H1 (cell line): Measurements from ENCODE around the gene CD200. TPM values are rescaled to one million over a fixed set of nuclear protein-coding genes. Genes with fewer than 3 reads are reported as not detected.

Experiments
- BACH1 ChIP-seq: IDR thresholded peaks from 2 replicates; pipeline ENCODE4 v1.6.1; 2012; ENCODE audit warnings: low read length, improper control_type of control experiment
- CBX5 ChIP-seq: fragments of 300-800, 300-1000 bp; sonication (generic); IDR thresholded peaks from 2 replicates; pipeline ENCODE4 v1.7.1; 2016; ENCODE audit warnings: antibody characterized with exemption, low read length, low read depth
- CHD7 ChIP-seq: fragments of 300-600 bp; sonication (generic); IDR thresholded peaks from 2 replicates; pipeline ENCODE4 v1.7.1; 2012; ENCODE audit warnings: low read length, moderate library complexity, mild to moderate bottlenecking, inconsistent platforms; ENCODE audit not compliant: insufficient replicate concordance
- EGR1 ChIP-seq: IDR thresholded peaks from 2 replicates; pipeline ENCODE4 v1.6.1; 2011; ENCODE audit warnings: low read depth, low read length, borderline replicate concordance
- SIN3A ChIP-seq, 2 experiments: IDR thresholded peaks in 1 of 2; conservative IDR thresholded peaks in 1 of 2; 2 replicates each; pipeline ENCODE4 v1.6.1; 2011 to 2012; ENCODE audit warnings: low read length in 2 of 2, improper control_type of control experiment in 1 of 2, low read depth in 1 of 2, mild to moderate bottlenecking in 1 of 2
- polyA plus RNA-seq, 7 experiments: library from polyadenylated mRNA; depleted of rRNA in 3 of 7; stranded (reverse) in 5 of 7; unstranded in 2 of 7; fragments of >200 nt in 5 of 7; fragments of 200-250 nt in 2 of 7; gene quantifications; 1 replicate in 5 of 7; 2 replicates in 1 of 7; 4 replicates in 1 of 7; pipeline versions ENCODE4 v1.2.1 to v1.2.3, GENCODE V29; 2011 to 2013; ENCODE audit warnings: missing spikeins in 2 of 7, mixed read lengths in 2 of 7
- total RNA-seq: library from RNA; stranded (reverse); fragmentation: NEBNext Ultra II Directional; extraction: Animal tissue kit (Norgen Biotek cat#: 25700); gene quantifications from 2 replicates; pipeline ENCODE4 v1.2.1, GENCODE V29; 2021

CD200 gene
- total and polyA plus RNA-seq, 2 of the 8 experiments (the other 6 are each of a cell fraction or from before 2014, with no cell fraction given) = 45.8 to 50.2 TPM

GRCh38 chr3:112405845-112406244 lies 72.9 kb downstream of the CD200 start (continued):
- TF ChIP-seq CHD7 = no peak
- no peak for TF ChIP-seq EGR1
- no peak for TF ChIP-seq SIN3A (conservative IDR thresholded peaks at IDR 0.05 in 1 of 2, IDR thresholded peaks at IDR 0.05 in 1 of 2; ENCODE audit: low read depth in 1 of 2, low read length in 2 of 2)
- no peak for TF ChIP-seq BACH1
- no peak for TF ChIP-seq CBX5
